HL-60 (cell line): ENCODE data around the gene DDX24.

Source experiments
- DNase-seq, 2 experiments: peaks; one replicate each; pipeline ENCODE4 v3.0.0-alpha.2; 2010 to 2020; ENCODE audit warnings: low read depth in 1 of 2, low spot score in 1 of 2
- H3K27ac ChIP-seq: fragments of 250-450 bp; sonication (Bioruptor Pico); replicated peaks from 2 replicates; pipeline ENCODE4 v1.5.1; 2020; ENCODE audit warnings: mild to moderate bottlenecking, moderate library complexity
- H3K27me3 ChIP-seq: fragments of 250-450 bp; sonication (Bioruptor Pico); 2 replicates; pipeline ENCODE4 v1.5.1; 2021; ENCODE audit warnings: mild to moderate bottlenecking, moderate library complexity; ENCODE audit not compliant: insufficient read depth, poor library complexity, severe bottlenecking
- H3K4me3 ChIP-seq: replicated peaks from 2 replicates; pipeline ENCODE4 v1.5.1; 2011; ENCODE audit warnings: mild to moderate bottlenecking, control low read depth, low read length; ENCODE audit not compliant: insufficient read depth
- GABPA ChIP-seq: IDR thresholded peaks from 2 replicates; pipeline ENCODE4 v1.6.1; 2012; ENCODE audit warnings: low read depth
- POLR2AphosphoS5 ChIP-seq: IDR thresholded peaks from 2 replicates; pipeline ENCODE4 v1.6.1; 2012; ENCODE audit warnings: low read depth
- SPI1 ChIP-seq: IDR thresholded peaks from 2 replicates; pipeline ENCODE4 v1.6.1; 2012; ENCODE audit warnings: low read depth, mild to moderate bottlenecking, borderline replicate concordance
- TF ChIP-seq, protein P1 (sequence below): IDR thresholded peaks from 2 replicates; pipeline ENCODE4 v1.6.1; 2012; ENCODE audit warnings: low read depth; ENCODE audit not compliant: insufficient replicate concordance
- TF ChIP-seq, protein P2 (sequence below): IDR thresholded peaks from one replicate; pipeline ENCODE4 v1.5.1; 2011; ENCODE audit warnings: low read length, control low read depth, inconsistent platforms; ENCODE audit not compliant: insufficient read depth

DDX24 gene

DNA sequence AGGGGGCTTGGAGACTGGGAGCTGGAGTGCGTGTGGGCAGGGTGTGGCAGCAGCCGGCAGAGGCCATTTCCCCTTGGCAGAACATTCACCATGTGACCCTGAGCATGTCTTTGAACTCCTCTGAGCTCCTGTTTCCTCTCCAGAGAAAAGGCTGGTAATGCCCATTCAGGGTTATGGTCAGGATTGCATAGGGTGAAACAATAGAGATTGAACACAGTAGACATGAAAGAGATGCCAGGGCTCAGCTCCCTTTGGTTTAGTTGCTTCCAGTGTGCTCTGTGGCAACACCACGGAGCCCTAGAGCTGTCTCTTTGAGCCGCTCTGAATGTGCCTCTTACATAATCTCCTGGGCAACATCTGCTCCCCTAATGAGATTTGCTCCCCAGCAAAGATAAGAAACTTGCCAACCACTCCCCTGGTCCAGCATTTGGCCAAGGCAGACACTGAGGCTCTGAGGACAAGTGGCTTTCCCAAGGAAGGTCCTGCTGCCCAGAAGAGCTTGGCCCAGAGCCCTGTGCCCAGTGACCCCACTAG lies 34.1 kb upstream of the DDX24 start:
- no peaks in the 10 kb centered on the region for H3K27me3 ChIP-seq
- TF ChIP-seq POLR2AphosphoS5, result no peak
- TF ChIP-seq, protein P1, sequence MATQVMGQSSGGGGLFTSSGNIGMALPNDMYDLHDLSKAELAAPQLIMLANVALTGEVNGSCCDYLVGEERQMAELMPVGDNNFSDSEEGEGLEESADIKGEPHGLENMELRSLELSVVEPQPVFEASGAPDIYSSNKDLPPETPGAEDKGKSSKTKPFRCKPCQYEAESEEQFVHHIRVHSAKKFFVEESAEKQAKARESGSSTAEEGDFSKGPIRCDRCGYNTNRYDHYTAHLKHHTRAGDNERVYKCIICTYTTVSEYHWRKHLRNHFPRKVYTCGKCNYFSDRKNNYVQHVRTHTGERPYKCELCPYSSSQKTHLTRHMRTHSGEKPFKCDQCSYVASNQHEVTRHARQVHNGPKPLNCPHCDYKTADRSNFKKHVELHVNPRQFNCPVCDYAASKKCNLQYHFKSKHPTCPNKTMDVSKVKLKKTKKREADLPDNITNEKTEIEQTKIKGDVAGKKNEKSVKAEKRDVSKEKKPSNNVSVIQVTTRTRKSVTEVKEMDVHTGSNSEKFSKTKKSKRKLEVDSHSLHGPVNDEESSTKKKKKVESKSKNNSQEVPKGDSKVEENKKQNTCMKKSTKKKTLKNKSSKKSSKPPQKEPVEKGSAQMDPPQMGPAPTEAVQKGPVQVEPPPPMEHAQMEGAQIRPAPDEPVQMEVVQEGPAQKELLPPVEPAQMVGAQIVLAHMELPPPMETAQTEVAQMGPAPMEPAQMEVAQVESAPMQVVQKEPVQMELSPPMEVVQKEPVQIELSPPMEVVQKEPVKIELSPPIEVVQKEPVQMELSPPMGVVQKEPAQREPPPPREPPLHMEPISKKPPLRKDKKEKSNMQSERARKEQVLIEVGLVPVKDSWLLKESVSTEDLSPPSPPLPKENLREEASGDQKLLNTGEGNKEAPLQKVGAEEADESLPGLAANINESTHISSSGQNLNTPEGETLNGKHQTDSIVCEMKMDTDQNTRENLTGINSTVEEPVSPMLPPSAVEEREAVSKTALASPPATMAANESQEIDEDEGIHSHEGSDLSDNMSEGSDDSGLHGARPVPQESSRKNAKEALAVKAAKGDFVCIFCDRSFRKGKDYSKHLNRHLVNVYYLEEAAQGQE, result no peak
- TF ChIP-seq, protein P2, sequence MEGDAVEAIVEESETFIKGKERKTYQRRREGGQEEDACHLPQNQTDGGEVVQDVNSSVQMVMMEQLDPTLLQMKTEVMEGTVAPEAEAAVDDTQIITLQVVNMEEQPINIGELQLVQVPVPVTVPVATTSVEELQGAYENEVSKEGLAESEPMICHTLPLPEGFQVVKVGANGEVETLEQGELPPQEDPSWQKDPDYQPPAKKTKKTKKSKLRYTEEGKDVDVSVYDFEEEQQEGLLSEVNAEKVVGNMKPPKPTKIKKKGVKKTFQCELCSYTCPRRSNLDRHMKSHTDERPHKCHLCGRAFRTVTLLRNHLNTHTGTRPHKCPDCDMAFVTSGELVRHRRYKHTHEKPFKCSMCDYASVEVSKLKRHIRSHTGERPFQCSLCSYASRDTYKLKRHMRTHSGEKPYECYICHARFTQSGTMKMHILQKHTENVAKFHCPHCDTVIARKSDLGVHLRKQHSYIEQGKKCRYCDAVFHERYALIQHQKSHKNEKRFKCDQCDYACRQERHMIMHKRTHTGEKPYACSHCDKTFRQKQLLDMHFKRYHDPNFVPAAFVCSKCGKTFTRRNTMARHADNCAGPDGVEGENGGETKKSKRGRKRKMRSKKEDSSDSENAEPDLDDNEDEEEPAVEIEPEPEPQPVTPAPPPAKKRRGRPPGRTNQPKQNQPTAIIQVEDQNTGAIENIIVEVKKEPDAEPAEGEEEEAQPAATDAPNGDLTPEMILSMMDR, result no peak
- no peak for TF ChIP-seq GABPA
- no peak overlapping the region for H3K4me3 ChIP-seq
- no peak overlapping the region for H3K27ac ChIP-seq
- DNase-seq, result no peak

DNA sequence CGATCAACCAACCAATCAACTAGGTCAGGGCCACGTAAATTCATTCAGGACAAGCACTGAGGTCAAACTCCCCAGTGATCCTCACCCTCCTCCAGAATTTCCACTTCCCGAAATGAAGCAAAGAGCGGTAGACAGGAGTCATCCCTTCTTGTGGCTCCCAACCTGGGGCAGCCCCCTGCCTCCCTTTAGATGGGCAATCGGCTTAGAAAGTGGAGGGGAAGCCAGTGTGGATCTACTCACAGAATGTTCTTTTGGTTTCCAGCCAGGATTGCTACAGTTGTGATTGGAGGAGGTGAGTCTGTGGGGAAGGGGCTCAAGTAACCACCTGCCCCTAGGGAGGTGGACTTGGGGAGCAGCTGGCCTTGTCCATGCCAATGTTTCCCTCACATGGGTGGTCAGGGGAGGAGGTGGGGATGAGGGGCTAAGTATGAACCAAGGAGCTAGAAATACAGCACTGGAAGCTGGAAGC lies 33.6 kb upstream of the DDX24 start:
- DNase-seq, result no peak
- no peak overlapping the region for H3K27ac ChIP-seq
- TF ChIP-seq, protein P2, result no peak
- TF ChIP-seq SPI1 (no peak), POLR2AphosphoS5 (no peak), GABPA (no peak)
- TF ChIP-seq, protein P1, result no peak
- no peaks in the 10 kb centered on the region for H3K27me3 ChIP-seq
- H3K4me3 ChIP-seq, result no peak overlapping the region

DNA sequence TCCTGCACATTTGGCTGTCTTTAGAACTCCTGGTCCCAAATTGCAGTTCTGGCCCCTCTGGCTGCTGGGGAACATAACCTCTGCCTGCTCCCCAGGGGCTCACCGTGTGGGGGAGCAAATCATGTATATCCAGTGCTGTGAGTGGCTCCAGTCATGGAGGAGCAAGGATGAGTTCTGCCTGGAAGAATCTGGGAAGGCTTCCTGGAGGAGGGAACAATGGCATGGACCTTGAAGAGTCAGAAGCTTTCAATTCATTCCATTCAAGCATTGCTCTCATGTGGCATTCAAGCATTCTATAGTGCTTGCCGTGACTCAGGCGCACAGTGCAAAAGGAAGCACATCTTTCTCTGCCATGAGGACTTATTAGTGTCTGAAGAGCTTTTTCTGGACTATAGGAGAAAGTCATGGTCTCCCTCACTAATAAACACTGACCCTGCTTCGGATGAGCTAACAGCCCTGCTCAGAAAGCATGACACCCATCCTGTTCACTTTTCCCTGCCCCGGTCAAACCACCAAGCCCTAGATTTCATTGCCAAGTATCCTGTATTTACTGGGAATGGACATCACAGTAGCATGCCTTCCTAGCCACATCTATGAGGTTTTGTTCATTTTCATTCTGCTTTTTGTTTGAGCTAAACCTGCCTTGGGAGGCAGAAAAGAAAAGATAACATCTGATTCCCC lies 33.0 kb upstream of the DDX24 start:
- H3K4me3 ChIP-seq, result no peak overlapping the region
- H3K27ac ChIP-seq, result no peak overlapping the region
- no peaks in the 10 kb centered on the region for H3K27me3 ChIP-seq
- no peak for TF ChIP-seq SPI1
- TF ChIP-seq GABPA, result no peak
- TF ChIP-seq, protein P2, result no peak
- no peak for TF ChIP-seq POLR2AphosphoS5
- TF ChIP-seq, protein P1, result no peak
- no peak for DNase-seq
